Heart left ventricle (tissue), 16 donors: ENCODE results near the gene TGFBR1. TPM values are rescaled to one million over a fixed set of nuclear protein-coding genes. Genes with fewer than 3 reads are reported as not detected.

ENCODE experiments used
- ATAC-seq, 4 donors: fragments of 200-7000 bp; cut with Tn5 transposase; one replicate each; pipeline ENCODE4 v1.9.1; 2020 to 2022; ENCODE audit warnings: moderate library complexity in 4 of 4, mild to moderate bottlenecking in 3 of 4, moderate number of reproducible peaks in 1 of 4
- DNase-seq, 5 donors: peaks; one replicate each; pipeline ENCODE4 v3.0.0-alpha.2; 2020
- H3K27ac ChIP-seq, 12 donors: fragments of 200-600 bp; sonication (generic) in 4 of 12; one replicate each; pipeline versions ENCODE4 v1.5.0 to v1.8.0; 2016 to 2022; ENCODE audit warnings: mild to moderate bottlenecking in 2 of 12
- H3K27me3 ChIP-seq, 9 donors: fragments of 200-600 bp; sonication (generic) in 2 of 9; one replicate each; pipeline versions ENCODE4 v1.5.1 to v1.8.0; 2016 to 2022; ENCODE audit warnings: mild to moderate bottlenecking in 3 of 9
- H3K36me3 ChIP-seq, 9 donors: fragments of 200-600 bp; sonication (generic) in 2 of 9; one replicate each; pipeline versions ENCODE4 v1.5.0 to v1.8.0; 2018 to 2022; ENCODE audit warnings: mild to moderate bottlenecking in 2 of 9
- H3K4me1 ChIP-seq, 12 donors: fragments of 200-600 bp; sonication (generic) in 4 of 12; one replicate each; pipeline versions ENCODE4 v1.5.0 to v1.8.0; 2016 to 2022; ENCODE audit warnings: mild to moderate bottlenecking in 3 of 12
- H3K4me3 ChIP-seq, 12 donors: fragments of 200-600 bp; sonication (generic) in 4 of 12; one replicate each; pipeline versions ENCODE4 v1.5.0 to v1.8.0; 2017 to 2022; ENCODE audit warnings: mild to moderate bottlenecking in 9 of 12, moderate library complexity in 4 of 12
- H3K9me3 ChIP-seq, 12 donors: fragments of 200-600 bp; sonication (generic) in 4 of 12; one replicate each; pipeline versions ENCODE4 v1.5.0 to v1.8.0; 2016 to 2022; ENCODE audit warnings: mild to moderate bottlenecking in 1 of 12
- CTCF ChIP-seq, 12 donors: fragments of 200-600 bp; sonication (generic) in 4 of 12; IDR thresholded peaks; one replicate each; pipeline versions ENCODE4 v1.5.0 to v1.8.0; 2018 to 2022; ENCODE audit warnings: antibody characterized with exemption in 12 of 12, mild to moderate bottlenecking in 5 of 12
- POLR2A ChIP-seq, 2 donors: fragments of 450-650 bp; IDR thresholded peaks; one replicate each; pipeline ENCODE4 v1.6.1; 2017; ENCODE audit warnings: antibody characterized with exemption in 2 of 2, mild to moderate bottlenecking in 2 of 2, moderate library complexity in 2 of 2
- WGBS, 4 donors: extraction: QIAGEN DNeasy Blood & Tissue Kit in 2 of 4; methylation state at CpG; one replicate each; pipeline versions ENCODE4 v1.1.5 to v1.1.7; 2013 to 2018; 5-methylcytosine and 5-hydroxymethylcytosine counted together
- intact Hi-C, 10 donors: fragments of 100-400 bp; cut with DNase I; formaldehyde crosslinking; loops; one replicate each; pipeline versions ENCODE4 v1.11.1 to v1.14.2; 2022
- polyA plus RNA-seq, 2 donors: library from polyadenylated mRNA; stranded (reverse); fragments of 200-250 nt; gene quantifications; one replicate each; pipeline ENCODE4 v1.2.3, GENCODE V29; 2013
- total RNA-seq, 9 donors: library from RNA; depleted of rRNA in 2 of 9; stranded (reverse); fragments of >200 nt in 2 of 9; fragmentation: NEBNext Ultra II Directional in 3 of 9; extraction: Animal tissue kit (Norgen Biotek cat#: 25700) in 3 of 9; gene quantifications; one replicate each; pipeline versions ENCODE4 v1.1.0 to v1.2.4, GENCODE V29; 2016 to 2023
- donor health status: ischemic (EF 13 %, LVEDD 7.1; RV severe dilation, severe dysfunction).
- donor health status: healthy with polysubstance abuse.
- donor health status: DM: no; HTN: yes; CAD: no.
- donor health status: DM: no; HTN: no; CAD: no.
- donor health status: ischemic (EF 25% LVEDD 6.9; RV normal size, moderate dysfunction).
- donor health status: ischemic (EF 25% LVEDD 5.7; RV mildly dilated, moderate dysfunction).
- donor health status: healthy.
- donor health status: DM: yes; HTN: yes; CAD: no.
- donor health status: ischemic (EF 35%, LVEDD 5.7; RV mildly dilated, moderate dysfunction).
- donor health status: nonischemic (EF 11% LVEDD 7.7; RV severe dilation, severe dysfunction).
- donor health status: DM: yes; HTN: yes; CAD: no.
- donor health status: PGD.
- donor health status: ischemic (EF 29% LVEDD 5.4; RV normal size, mild dysfunction).
- donor health status: nonischemic (EF 23%, LVEDD 6.1; RV moderate dilation, normal function).

TGFBR1 gene
- total and polyA plus RNA-seq, 11 donors, result 3.8 to 41.0 (median 13.8) TPM

DNA sequence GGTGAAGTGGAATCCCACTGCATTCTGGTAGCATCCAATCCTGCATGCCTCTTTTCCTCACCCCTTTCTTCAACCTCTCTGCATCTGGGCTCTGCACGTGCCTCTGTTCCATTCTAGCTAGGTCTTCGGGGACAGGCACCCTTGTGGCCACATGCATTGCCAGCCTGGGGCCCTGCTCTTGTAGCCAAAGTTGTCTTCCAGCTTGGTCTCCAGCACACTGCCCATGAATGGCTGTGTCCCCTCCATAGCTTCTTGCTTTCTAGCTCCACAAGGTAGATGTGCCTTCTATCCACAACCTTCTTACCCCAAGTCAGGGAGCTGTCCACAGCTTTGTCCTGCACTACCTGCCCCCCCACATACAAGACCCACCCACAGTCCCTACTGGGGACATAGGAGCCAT, 84.3 kb downstream of the TGFBR1 start:
- intact Hi-C loops, result loop anchor here in 8 of 10 donors (5.0 to 10.0 kb wide), 8 partner anchors 76 to 1406 kb away; no protein-coding TSS in a partner anchor
- Histone ChIP-seq H3K4me3 (no peak overlapping the region), H3K4me1 (peaks cover 0 to 13% (median 6%) of the 10 kb centered on the region in 12 donors), H3K27ac (no peak overlapping the region), H3K27me3 (peaks cover 0 to 4% (median 0%) of the 10 kb centered on the region in 9 donors), H3K36me3 (no peaks in the 10 kb centered on the region), H3K9me3 (no peaks in the 10 kb centered on the region)
- ATAC-seq (no peak), DNase-seq (no peak)
- TF ChIP-seq POLR2A (IDR thresholded peaks at IDR 0.05) (no peak), CTCF (IDR thresholded peaks at IDR 0.05) (no peak)
- WGBS, 4 donors, result 59 to 81% (median 71%) methylated on average over 2 of the region's 2 CpGs

DNA sequence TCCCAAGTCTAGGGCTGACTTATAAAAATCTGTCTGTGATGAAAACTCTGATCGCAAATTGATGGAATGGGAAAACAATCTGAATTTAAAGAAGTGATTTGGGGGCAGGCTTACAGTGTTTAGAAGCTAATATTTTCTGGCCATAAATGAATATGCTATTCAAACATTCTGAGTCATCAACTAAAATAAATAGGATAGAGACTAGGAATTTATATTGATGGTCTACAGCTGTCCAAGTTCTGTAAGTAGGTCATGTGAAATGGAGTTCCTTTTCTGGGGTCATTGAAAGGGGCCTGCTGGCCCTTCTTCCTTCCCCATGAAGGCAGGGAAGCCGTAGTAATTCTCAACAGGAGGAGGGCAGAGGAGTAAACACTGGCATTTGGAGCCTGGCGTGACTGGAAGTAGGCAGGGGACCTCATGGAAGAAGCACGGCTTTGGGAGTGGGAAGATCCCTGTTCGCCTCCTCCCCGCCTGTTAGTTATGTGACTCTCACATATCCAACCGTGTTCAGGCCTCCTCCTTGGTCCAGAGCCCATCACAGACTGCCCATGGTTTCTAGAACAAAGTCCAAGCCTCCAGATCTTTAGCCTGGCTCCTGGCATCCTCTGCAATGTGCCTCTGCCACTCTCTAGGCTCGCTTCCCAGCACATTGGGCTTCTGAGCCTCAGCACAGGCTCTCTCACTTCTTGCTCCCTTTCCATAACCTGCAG, 85.1 kb downstream of the TGFBR1 start:
- TF ChIP-seq CTCF (IDR thresholded peaks at IDR 0.05) (no peak), POLR2A (IDR thresholded peaks at IDR 0.05) (no peak)
- no peaks in the 10 kb centered on the region for H3K9me3 ChIP-seq
- no peak for DNase-seq
- H3K4me1 ChIP-seq, result peaks cover 0 to 6% (median under 1%) of the 10 kb centered on the region in 12 donors
- ATAC-seq, result no peak
- 73 to 81% (median 76%) methylated on average over 8 of the region's 8 CpGs for WGBS, 4 donors
- peaks cover 0 to 4% (median 0%) of the 10 kb centered on the region in 9 donors for H3K27me3 ChIP-seq
- intact Hi-C loops, result loop anchor here in 8 of 10 donors (5.0 to 10.0 kb wide), 8 partner anchors 75 to 1405 kb away; no protein-coding TSS in a partner anchor
- no peaks in the 10 kb centered on the region for H3K36me3 ChIP-seq
- no peak overlapping the region for H3K27ac ChIP-seq
- no peak overlapping the region for H3K4me3 ChIP-seq

DNA sequence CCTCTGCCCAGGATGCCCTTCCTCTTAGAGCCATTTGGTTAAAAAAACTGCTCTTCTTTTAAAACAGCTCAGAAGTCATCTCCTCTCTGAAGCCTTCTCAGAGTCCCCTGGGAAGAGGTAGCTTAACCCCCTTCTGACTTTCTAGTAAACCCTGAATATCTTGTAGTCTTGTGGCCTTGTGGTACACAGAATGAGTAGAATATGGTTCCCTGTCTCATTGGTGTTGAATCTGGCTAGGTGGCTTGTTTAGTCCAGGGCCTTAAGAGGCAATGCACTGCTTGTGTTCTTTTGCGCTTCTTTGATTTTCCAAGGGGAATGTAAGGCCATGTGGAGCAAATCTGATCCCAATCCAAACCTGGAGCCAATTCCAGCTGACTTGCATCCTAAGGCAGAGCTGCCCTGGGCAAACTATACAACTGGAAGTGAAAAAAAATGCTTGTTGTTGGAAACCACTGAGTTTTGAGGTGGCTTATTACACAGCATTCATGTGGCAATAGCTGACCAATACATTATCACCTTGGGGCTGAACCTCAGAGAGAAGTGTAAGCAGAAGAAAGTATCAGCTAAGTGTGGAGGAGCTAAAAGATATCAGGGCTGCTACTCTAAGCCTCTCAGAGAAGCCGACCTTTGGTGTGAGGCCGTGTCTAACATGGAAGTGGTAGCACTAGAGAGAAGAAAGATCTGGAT, 85.8 kb downstream of the TGFBR1 start:
- no peak for TF ChIP-seq POLR2A (IDR thresholded peaks at IDR 0.05)
- no peak for TF ChIP-seq CTCF (IDR thresholded peaks at IDR 0.05)
- no peak overlapping the region for H3K27ac ChIP-seq
- WGBS, 4 donors, result 72 to 98% (median 95%) methylated on average over 3 of the region's 3 CpGs
- H3K4me1 ChIP-seq, result peaks cover 0 to 6% (median 0%) of the 10 kb centered on the region in 12 donors
- no peak overlapping the region for H3K4me3 ChIP-seq
- peaks cover 0 to 4% (median 0%) of the 10 kb centered on the region in 9 donors for H3K27me3 ChIP-seq
- H3K9me3 ChIP-seq, result no peaks in the 10 kb centered on the region
- intact Hi-C loops, result no loop called here
- DNase-seq (no peak), ATAC-seq (no peak)
- no peaks in the 10 kb centered on the region for H3K36me3 ChIP-seq

- intact Hi-C loops, result no loop called here
- Histone ChIP-seq H3K4me1 (no peaks in the 10 kb centered on the region), H3K36me3 (no peaks in the 10 kb centered on the region), H3K27me3 (peaks cover 0 to 4% (median 0%) of the 10 kb centered on the region in 9 donors), H3K27ac (no peak overlapping the region), H3K4me3 (no peak overlapping the region), H3K9me3 (no peaks in the 10 kb centered on the region)
- WGBS, 4 donors, result 77 to 81% (median 79%) methylated on average over 5 of the region's 5 CpGs
- no peak for TF ChIP-seq CTCF (IDR thresholded peaks at IDR 0.05)
- TF ChIP-seq POLR2A (IDR thresholded peaks at IDR 0.05), result no peak
- DNase-seq, result no peak
- no peak for ATAC-seq
These were observed 88.0 kb downstream of the TGFBR1 start for GRCh38 chr9:99192786-99193465.
